ENCODE results near the gene GLI3.

GRCh38 chr7:41911792-41912191, 325.2 kb downstream of the GLI3 start:
- TF ChIP-seq CTCF (IDR thresholded peaks at IDR 0.05), result no peak
- TF ChIP-seq POLR2A (IDR thresholded peaks at IDR 0.05), result no peak
